CD8-positive, alpha-beta memory T cell (primary cell): Measurements from ENCODE around the gene USP28. TPM values are rescaled to one million over a fixed set of nuclear protein-coding genes. Genes with fewer than 3 reads are reported as not detected.

Experiments used
- CTCF ChIA-PET: fragments of 350-600 bp; sonication (Branson Sonifier 250); formaldehyde crosslinking; loops from one replicate; lab custom pipeline; 2021; ENCODE audit warnings: antibody characterized with exemption; lab: Charles Lee
- POLR2A ChIA-PET: fragments of 350-600 bp; sonication (Branson Sonifier 250); formaldehyde crosslinking; loops from one replicate; lab custom pipeline; 2021; ENCODE audit warnings: antibody characterized with exemption; lab: Charles Lee
- DNase-seq, 5 donors: peaks; one replicate each; pipeline versions ENCODE4 v3.0.0 to v3.0.0-alpha.2; 2020 to 2022; ENCODE audit warnings: mixed read lengths in 1 of 5
- H3K27ac ChIP-seq: one replicate; pipeline ENCODE4 v1.7.0; 2013; ENCODE audit warnings: low read depth, mild to moderate bottlenecking, low read length, moderate library complexity
- H3K27me3 ChIP-seq: 2 replicates; pipeline ENCODE4 v1.7.0; 2013; ENCODE audit warnings: low read length, mild to moderate bottlenecking; ENCODE audit not compliant: insufficient read depth, poor library complexity, severe bottlenecking
- H3K36me3 ChIP-seq: 2 replicates; pipeline ENCODE4 v1.7.0; 2013; ENCODE audit warnings: mild to moderate bottlenecking, low read length, moderate library complexity; ENCODE audit not compliant: insufficient read depth
- H3K4me1 ChIP-seq: 2 replicates; pipeline ENCODE4 v1.7.0; 2013; ENCODE audit warnings: mild to moderate bottlenecking, low read length, moderate library complexity; ENCODE audit not compliant: insufficient read depth
- H3K4me3 ChIP-seq: 2 replicates; pipeline ENCODE4 v1.7.0; 2013; ENCODE audit warnings: mild to moderate bottlenecking, low read length
- H3K9me3 ChIP-seq: 2 replicates; pipeline ENCODE4 v1.7.0; 2013; ENCODE audit warnings: mild to moderate bottlenecking, low read length
- H3K27ac Mint-ChIP-seq, 8 donors: one replicate each; pipeline ENCODE4 v1.8.0; 2020 to 2021; ENCODE audit warnings: mixed read lengths in 8 of 8, mild to moderate bottlenecking in 6 of 8, inconsistent platforms in 3 of 8, moderate library complexity in 3 of 8
- H3K27me3 Mint-ChIP-seq, 2 donors: one replicate each; pipeline ENCODE4 v1.8.0; 2020 to 2021; ENCODE audit warnings: mixed read lengths in 2 of 2, mild to moderate bottlenecking in 1 of 2, moderate library complexity in 1 of 2
- H3K36me3 Mint-ChIP-seq, 3 donors: one replicate each; pipeline ENCODE4 v1.8.0; 2020 to 2021; ENCODE audit warnings: mixed read lengths in 3 of 3, inconsistent platforms in 1 of 3, mild to moderate bottlenecking in 1 of 3
- H3K4me1 Mint-ChIP-seq, 3 donors: one replicate each; pipeline ENCODE4 v1.8.0; 2020 to 2021; ENCODE audit warnings: mixed read lengths in 3 of 3, inconsistent platforms in 1 of 3, mild to moderate bottlenecking in 1 of 3
- H3K4me3 Mint-ChIP-seq, 7 donors: one replicate each; pipeline ENCODE4 v1.8.0; 2020 to 2021; ENCODE audit warnings: mixed read lengths in 7 of 7, mild to moderate bottlenecking in 6 of 7, moderate library complexity in 4 of 7, inconsistent platforms in 2 of 7
- H3K9me3 Mint-ChIP-seq, 5 donors: one replicate each; pipeline ENCODE4 v1.8.0; 2020 to 2022; ENCODE audit warnings: mixed read lengths in 5 of 5, mild to moderate bottlenecking in 3 of 5, moderate library complexity in 2 of 5, inconsistent platforms in 1 of 5
- polyA plus RNA-seq: library from polyadenylated mRNA; unstranded; fragments of 300-500 nt; fragmentation: Illumina TruSeq; gene quantifications from one replicate; pipeline ENCODE4 v1.2.3, GENCODE V29; 2021
- total RNA-seq, 2 experiments: library from RNA; stranded (reverse); gene quantifications; one replicate each; pipeline ENCODE4 v1.2.3, GENCODE V29; 2021

USP28 gene
- total and polyA plus RNA-seq, 3 experiments from 2014 or later, result 18.7 to 63.1 (median 21.4) TPM

DNA sequence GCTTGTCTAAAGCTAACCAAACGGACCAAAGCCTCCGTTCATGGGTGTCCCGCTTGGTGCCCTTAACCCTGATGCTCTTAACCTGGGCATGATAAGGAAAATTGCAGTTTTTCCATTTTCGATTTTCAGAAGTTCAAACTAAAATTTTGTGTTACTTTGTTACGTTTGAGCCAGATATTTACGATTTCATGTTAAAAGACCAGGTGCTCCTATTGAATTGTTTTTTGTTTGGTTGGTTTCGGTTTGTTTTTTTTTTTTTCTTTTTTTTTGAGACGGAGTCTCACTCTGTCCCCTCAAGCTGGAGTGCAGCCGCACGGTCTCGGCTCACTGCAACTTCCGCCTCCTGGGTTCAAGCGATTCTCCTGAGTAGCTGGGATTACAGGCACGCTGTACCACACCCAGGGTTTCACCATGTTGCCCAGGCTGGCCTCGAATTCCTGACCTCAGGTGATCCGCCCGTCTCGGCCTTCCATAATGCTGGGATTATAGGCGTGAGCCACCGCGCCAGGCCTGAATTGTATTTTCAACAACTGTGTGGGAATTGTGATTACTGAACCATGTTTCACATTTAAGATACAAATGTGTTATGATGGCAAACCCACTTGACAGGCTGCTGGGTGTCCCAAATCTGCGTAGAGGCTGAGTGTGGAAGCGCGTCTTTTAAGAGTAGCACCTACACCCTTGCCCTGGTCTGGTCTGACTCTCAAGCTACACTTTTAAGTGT, 864 bp upstream of the USP28 start:
- H3K36me3 ChIP-seq, result no peaks in the 10 kb centered on the region
- H3K4me3 ChIP-seq, result peak overlapping the region; percentile 89
- H3K36me3 Mint-ChIP-seq, result peaks cover 4 to 8% (median 6%) of the 10 kb centered on the region in 3 donors
- CTCF ChIA-PET, result interaction anchor here (1.9 kb wide), 1 partner anchor 305 kb away, joined by 4 read pairs; no protein-coding TSS in a partner anchor
- no peaks in the 10 kb centered on the region for H3K9me3 ChIP-seq
- peaks cover 16% of the 10 kb centered on the region for H3K4me1 ChIP-seq
- peak in 1 of 5 donors; percentile 5 for DNase-seq
- H3K9me3 Mint-ChIP-seq, result no peaks in the 10 kb centered on the region
- no peaks in the 10 kb centered on the region for H3K27me3 ChIP-seq
- peak overlapping the region; percentile 74 for H3K27ac ChIP-seq
- peaks cover 0 to 2% of the 10 kb centered on the region in 2 donors for H3K27me3 Mint-ChIP-seq
- H3K27ac Mint-ChIP-seq, result peak overlapping the region; percentile 85 to 98 (median 98)
- peaks cover 39 to 54% (median 53%) of the 10 kb centered on the region in 3 donors for H3K4me1 Mint-ChIP-seq
- POLR2A ChIA-PET, result interaction anchor here (0.7 kb wide), 1 partner anchor 534 kb away, joined by 6 read pairs; no protein-coding TSS in a partner anchor
- peak overlapping the region; percentile 89 to 99 (median 98) for H3K4me3 Mint-ChIP-seq

DNA sequence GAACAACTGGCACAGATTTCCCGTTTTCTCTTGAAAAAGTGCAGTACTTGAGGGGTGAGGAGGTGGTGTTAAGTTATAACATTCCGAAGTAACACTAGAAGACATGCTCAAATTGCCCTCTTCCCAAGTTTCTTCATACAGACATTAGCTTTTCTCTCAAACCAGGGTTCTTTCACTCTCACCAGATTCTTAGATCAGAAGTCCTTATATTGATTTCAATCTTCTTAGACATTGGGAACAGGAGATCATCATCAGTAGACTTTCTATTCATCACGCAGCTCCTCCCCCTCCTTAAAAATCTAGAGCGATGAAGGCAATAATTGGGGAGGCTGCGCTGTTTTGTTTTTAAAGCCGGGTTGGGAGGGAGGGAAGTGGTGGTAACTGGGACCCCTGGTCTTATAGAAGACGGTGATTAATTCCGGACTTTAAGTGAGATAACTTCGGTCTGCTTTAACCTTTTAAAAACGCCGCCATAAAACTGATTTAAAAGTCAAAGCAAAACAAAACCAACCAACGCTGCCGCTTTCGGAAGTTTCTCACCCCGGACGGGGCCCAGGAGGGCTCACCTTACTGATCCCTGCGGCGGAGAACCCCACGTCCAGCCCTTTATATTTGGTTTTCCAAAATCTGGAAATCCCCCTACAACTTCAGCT, 665 bp downstream of the USP28 start:
- Mint-ChIP-seq H3K4me3 (peak overlapping the region; percentile 84 to 98 (median 92)), H3K9me3 (no peaks in the 10 kb centered on the region), H3K27ac (peak overlapping the region; percentile 52 to 96 (median 84)), H3K4me1 (peaks cover 48 to 64% (median 61%) of the 10 kb centered on the region in 3 donors), H3K27me3 (peaks cover 0 to 2% of the 10 kb centered on the region in 2 donors), H3K36me3 (peaks cover 0 to 12% (median 4%) of the 10 kb centered on the region in 3 donors)
- Histone ChIP-seq H3K4me1 (peaks cover 19% of the 10 kb centered on the region), H3K9me3 (no peaks in the 10 kb centered on the region), H3K27ac (peak overlapping the region; percentile 68), H3K4me3 (peak overlapping the region; percentile 75), H3K36me3 (no peaks in the 10 kb centered on the region), H3K27me3 (no peaks in the 10 kb centered on the region)
- ChIA-PET POLR2A (interaction anchor here (0.6 to 1.1 kb wide), 3 partner anchors 29 to 545 kb away, joined by 3 to 7 read pairs (median 3); no protein-coding TSS in a partner anchor), CTCF (interaction anchor here (1.0 to 1.9 kb wide), 4 partner anchors 9 to 386 kb away, joined by 3 to 4 read pairs (median 3); no protein-coding TSS in a partner anchor)
- DNase-seq, result peak in 1 of 5 donors; percentile 11

DNA sequence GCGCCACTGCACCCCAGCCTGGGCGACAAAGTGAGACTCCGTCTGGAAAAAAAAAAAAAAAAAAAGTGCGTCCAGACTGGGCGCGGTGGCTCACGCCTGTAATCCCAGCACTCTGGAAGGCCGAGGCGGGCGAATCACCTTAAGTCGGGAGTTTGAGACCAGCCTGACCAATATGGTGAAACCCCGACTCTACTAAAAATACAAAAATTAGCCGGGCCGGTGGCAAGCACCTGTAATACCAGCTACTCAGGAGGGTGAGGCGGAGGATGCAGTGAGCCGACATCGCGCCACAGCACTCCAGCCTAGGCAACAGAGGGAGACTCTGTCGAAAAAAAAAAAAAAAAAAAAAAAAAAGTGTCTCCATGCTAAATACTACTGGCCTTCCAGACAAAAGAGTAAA, 1.3 kb downstream of the USP28 start:
- Mint-ChIP-seq H3K27me3 (peaks cover 0 to 2% of the 10 kb centered on the region in 2 donors), H3K27ac (peak overlapping the region in 7 of 8 donors; percentile 52 to 91 (median 84)), H3K4me3 (peak overlapping the region; percentile 84 to 98 (median 92)), H3K4me1 (peaks cover 48 to 69% (median 61%) of the 10 kb centered on the region in 3 donors), H3K9me3 (no peaks in the 10 kb centered on the region), H3K36me3 (peaks cover 0 to 12% (median 4%) of the 10 kb centered on the region in 3 donors)
- POLR2A ChIA-PET, result interaction anchor here (0.7 to 1.1 kb wide), 2 partner anchors 206 to 545 kb away, joined by 3 read pairs; no protein-coding TSS in a partner anchor
- no peak for DNase-seq
- peaks cover 19% of the 10 kb centered on the region for H3K4me1 ChIP-seq
- H3K27ac ChIP-seq, result no peak overlapping the region
- H3K4me3 ChIP-seq, result peak overlapping the region; percentile 75
- CTCF ChIA-PET, result interaction anchor here (0.7 to 1.9 kb wide), 4 partner anchors 9 to 307 kb away, joined by 3 to 4 read pairs (median 4); no protein-coding TSS in a partner anchor
- H3K27me3 ChIP-seq, result no peaks in the 10 kb centered on the region
- no peaks in the 10 kb centered on the region for H3K36me3 ChIP-seq
- no peaks in the 10 kb centered on the region for H3K9me3 ChIP-seq

DNA sequence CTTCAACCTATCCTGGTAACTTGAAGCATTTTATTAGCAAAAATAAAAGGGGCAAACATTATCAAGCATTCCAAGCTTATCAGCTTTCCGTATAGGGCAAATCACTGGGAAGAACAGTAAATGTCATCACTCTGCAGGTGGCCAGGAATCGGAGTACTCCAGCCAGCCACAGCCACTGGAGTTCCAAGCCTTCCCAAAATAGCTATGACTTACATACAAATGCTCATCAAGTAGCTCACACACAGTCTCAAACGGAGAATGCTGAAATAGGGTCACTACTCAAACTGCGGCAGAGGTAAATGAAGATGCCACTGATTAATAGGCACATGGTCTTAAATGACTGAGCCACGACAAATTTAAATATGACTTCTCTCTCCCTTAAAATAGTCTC, 2.1 kb downstream of the USP28 start:
- peaks cover 0 to 2% of the 10 kb centered on the region in 2 donors for H3K27me3 Mint-ChIP-seq
- Histone ChIP-seq H3K27ac (no peak overlapping the region), H3K4me3 (no peak overlapping the region), H3K36me3 (no peaks in the 10 kb centered on the region), H3K4me1 (peaks cover 19% of the 10 kb centered on the region), H3K27me3 (no peaks in the 10 kb centered on the region), H3K9me3 (no peaks in the 10 kb centered on the region)
- H3K36me3 Mint-ChIP-seq, result peaks cover 0 to 12% (median 4%) of the 10 kb centered on the region in 3 donors
- H3K4me3 Mint-ChIP-seq, result peak overlapping the region; percentile 71 to 96 (median 78)
- no peaks in the 10 kb centered on the region for H3K9me3 Mint-ChIP-seq
- peaks cover 53 to 74% (median 68%) of the 10 kb centered on the region in 3 donors for H3K4me1 Mint-ChIP-seq
- CTCF ChIA-PET, result interaction anchor here (0.7 kb wide), 1 partner anchor 271 kb away, joined by 4 read pairs; no protein-coding TSS in a partner anchor
- POLR2A ChIA-PET, result no interaction called here
- DNase-seq, result no peak
- H3K27ac Mint-ChIP-seq, result peak overlapping the region in 6 of 8 donors; percentile 24 to 90 (median 48)

DNA sequence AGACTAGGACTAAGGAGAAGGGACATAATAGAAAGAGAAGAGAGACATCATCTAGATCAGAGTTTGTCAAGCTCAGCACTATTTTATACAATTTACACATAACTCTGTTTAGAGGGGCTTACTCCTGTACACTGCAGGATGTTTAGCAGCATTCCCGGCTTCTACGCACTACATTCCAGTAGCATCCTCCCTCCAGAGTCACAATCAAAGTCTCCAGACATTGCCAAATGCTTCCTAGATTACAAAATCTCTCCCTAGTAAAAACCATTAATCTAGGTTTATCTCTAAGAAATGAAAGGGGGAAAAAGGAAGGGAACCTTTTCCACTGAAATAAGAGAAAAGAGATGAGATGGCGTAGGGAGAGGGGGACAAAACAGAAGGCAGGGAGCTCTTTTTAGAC, 4.0 kb downstream of the USP28 start:
- H3K4me1 ChIP-seq, result peaks cover 25% of the 10 kb centered on the region
- H3K27ac Mint-ChIP-seq, result peak overlapping the region in 5 of 8 donors; percentile 9 to 56 (median 48)
- POLR2A ChIA-PET, result interaction anchor here (0.5 kb wide), 1 partner anchor 88 kb away, joined by 5 read pairs; no protein-coding TSS in a partner anchor

DNA sequence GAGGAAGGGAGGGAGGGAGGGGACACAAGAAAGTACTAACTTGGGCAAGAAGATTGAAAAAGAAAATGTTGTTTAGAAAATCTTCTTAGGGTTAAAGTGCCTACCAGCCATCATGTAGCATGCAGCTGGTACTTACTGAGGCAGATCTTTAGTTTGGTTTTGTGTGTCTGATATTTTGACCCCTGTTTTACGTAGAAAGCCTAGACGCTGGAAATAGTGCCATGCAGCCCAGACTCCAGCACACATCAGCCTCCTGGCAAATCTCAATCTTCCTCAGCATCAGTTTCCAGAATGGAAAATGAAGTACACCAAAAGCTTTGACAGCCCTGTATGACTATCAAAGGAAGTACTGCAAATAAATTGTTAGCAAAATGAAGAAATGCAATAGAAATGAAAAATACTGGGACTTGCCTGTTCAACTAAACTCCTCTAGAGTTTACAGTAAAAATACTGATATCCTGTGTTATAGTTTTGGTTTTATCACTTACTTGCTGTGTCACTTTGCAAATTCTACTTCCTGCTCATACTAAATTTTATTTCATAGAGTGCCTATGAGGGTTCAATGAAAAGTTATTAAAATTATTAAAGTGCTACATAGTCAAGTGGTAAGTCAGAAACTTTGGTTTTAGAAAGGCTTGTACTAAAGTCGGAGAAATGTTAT, 7.4 kb downstream of the USP28 start:
- DNase-seq, result no peak
- no peak overlapping the region for H3K27ac ChIP-seq
- peaks cover 13% of the 10 kb centered on the region for H3K4me1 ChIP-seq
- Mint-ChIP-seq H3K4me3 (peak overlapping the region; percentile 62 to 81 (median 73)), H3K4me1 (peaks cover 46 to 70% (median 69%) of the 10 kb centered on the region in 3 donors), H3K36me3 (peaks cover 0 to 20% (median 14%) of the 10 kb centered on the region in 3 donors), H3K27ac (peak overlapping the region; percentile 71 to 93 (median 83)), H3K27me3 (no peaks in the 10 kb centered on the region), H3K9me3 (no peaks in the 10 kb centered on the region)
- H3K27me3 ChIP-seq, result no peaks in the 10 kb centered on the region
- ChIA-PET CTCF (no interaction called here), POLR2A (no interaction called here)
- no peaks in the 10 kb centered on the region for H3K36me3 ChIP-seq
- H3K9me3 ChIP-seq, result no peaks in the 10 kb centered on the region
- no peak overlapping the region for H3K4me3 ChIP-seq

More for the DNA sequence above, 4.0 kb downstream of the USP28 start:
- Mint-ChIP-seq H3K4me3 (peak overlapping the region in 6 of 7 donors; percentile 11 to 77 (median 15)), H3K4me1 (peaks cover 58 to 77% (median 71%) of the 10 kb centered on the region in 3 donors), H3K9me3 (no peaks in the 10 kb centered on the region), H3K27me3 (peaks cover 0 to 2% of the 10 kb centered on the region in 2 donors), H3K36me3 (peaks cover 0 to 21% (median 9%) of the 10 kb centered on the region in 3 donors)
- CTCF ChIA-PET, result no interaction called here
- Histone ChIP-seq H3K27me3 (no peaks in the 10 kb centered on the region), H3K27ac (no peak overlapping the region), H3K36me3 (no peaks in the 10 kb centered on the region), H3K9me3 (no peaks in the 10 kb centered on the region), H3K4me3 (no peak overlapping the region)
- DNase-seq, result no peak

DNA sequence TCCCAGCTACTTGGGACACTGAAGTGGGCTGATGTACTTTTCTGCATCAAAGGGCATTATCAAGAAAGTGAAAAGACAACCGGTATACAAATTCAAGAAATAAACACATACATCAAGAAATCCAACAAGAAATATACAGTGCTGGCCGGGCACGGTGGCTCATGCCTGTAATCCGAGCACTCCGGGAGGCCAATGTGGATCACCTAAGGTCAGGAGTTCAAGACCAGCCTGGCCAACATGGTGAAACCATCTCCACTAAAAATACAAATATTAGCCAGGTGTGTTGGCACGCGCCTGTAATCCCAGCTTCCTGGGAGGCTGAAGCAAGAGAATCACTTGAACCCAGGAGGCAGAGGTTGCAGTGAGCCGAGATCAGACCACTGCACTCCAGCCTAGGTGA, 9.5 kb downstream of the USP28 start:
- Mint-ChIP-seq H3K36me3 (peaks cover 0 to 17% (median 11%) of the 10 kb centered on the region in 3 donors), H3K27ac (peak overlapping the region in 5 of 8 donors; percentile 36 to 81 (median 71)), H3K4me1 (peaks cover 44 to 68% (median 66%) of the 10 kb centered on the region in 3 donors), H3K9me3 (no peaks in the 10 kb centered on the region), H3K4me3 (peak overlapping the region in 1 of 7 donors; percentile 68), H3K27me3 (no peaks in the 10 kb centered on the region)
- Histone ChIP-seq H3K36me3 (no peaks in the 10 kb centered on the region), H3K4me1 (peaks cover 9% of the 10 kb centered on the region), H3K27ac (no peak overlapping the region), H3K27me3 (no peaks in the 10 kb centered on the region), H3K9me3 (no peaks in the 10 kb centered on the region), H3K4me3 (no peak overlapping the region)
- ChIA-PET POLR2A (no interaction called here), CTCF (no interaction called here)
- DNase-seq, result no peak
